Adrenal gland (tissue), 12 donors: ENCODE data around the gene ZNF740. TPM values are rescaled to one million over a fixed set of nuclear protein-coding genes. Genes with fewer than 3 reads are reported as not detected.

Experiments used
- DNase-seq, 7 donors: peaks; one replicate each; pipeline ENCODE4 v3.0.0-alpha.2; 2019 to 2020
- H3K27ac ChIP-seq, 5 donors: fragments of 200-600 bp; sonication (generic) in 4 of 5; 1 replicate in 3 of 5; 2 replicates in 2 of 5; pipeline versions ENCODE4 v1.5.1 to v1.8.0; 2016 to 2020; ENCODE audit warnings: mild to moderate bottlenecking in 1 of 5
- H3K27me3 ChIP-seq: fragments of 200-600 bp; 2 replicates; pipeline ENCODE4 v1.8.0; 2021
- H3K36me3 ChIP-seq, 2 donors: fragments of 200-600 bp; replicated peaks in 1 of 2; 1 replicate in 1 of 2; 2 replicates in 1 of 2; pipeline versions ENCODE4 v1.5.1 to v1.8.0; 2018 to 2022
- H3K4me1 ChIP-seq, 2 donors: fragments of 200-600 bp; replicated peaks in 1 of 2; 1 replicate in 1 of 2; 2 replicates in 1 of 2; pipeline versions ENCODE4 v1.5.1 to v1.8.0; 2018 to 2021
- H3K4me3 ChIP-seq, 4 donors: fragments of 200-600 bp; sonication (generic) in 3 of 4; one replicate each; pipeline ENCODE4 v1.5.1; 2016 to 2018
- H3K9me3 ChIP-seq, 3 donors: fragments of 200-600 bp; sonication (generic) in 1 of 3; replicated peaks in 1 of 3; 1 replicate in 2 of 3; 2 replicates in 1 of 3; pipeline versions ENCODE4 v1.5.1 to v1.8.0; 2016 to 2021
- POLR2A ChIP-seq, 2 donors: fragments of 450-650 bp; IDR thresholded peaks; one replicate each; pipeline ENCODE4 v1.6.1; 2017; ENCODE audit warnings: antibody characterized with exemption in 2 of 2, mild to moderate bottlenecking in 2 of 2, moderate library complexity in 1 of 2
- WGBS, 4 donors: extraction: QIAGEN DNeasy Blood & Tissue Kit in 2 of 4; methylation state at CpG; one replicate each; pipeline versions ENCODE4 v1.1.5 to v1.1.7; 2013 to 2017; 5-methylcytosine and 5-hydroxymethylcytosine counted together
- intact Hi-C, 2 donors: fragments of 100-400 bp; cut with DNase I; formaldehyde crosslinking; loops; one replicate each; pipeline versions ENCODE4 v1.14.1 to v1.15.0; 2022 to 2023
- polyA plus RNA-seq, 3 donors: library from polyadenylated mRNA; stranded (reverse); fragments of 200-250 nt in 2 of 3; fragments of 350-450 nt in 1 of 3; fragmentation: Illumina TruSeq in 1 of 3; extraction: RNeasy Lipid Tissue Mini Kit (QIAGEN cat#74804) in 1 of 3; gene quantifications; one replicate each; pipeline ENCODE4 v1.2.3, GENCODE V29; 2013 to 2014
- total RNA-seq, 9 donors: library from RNA; depleted of rRNA in 4 of 9; stranded (reverse); fragments of >200 nt in 4 of 9; fragments of 120-200 nt in 1 of 9; fragmentation: NEBNext Ultra II Directional in 1 of 9; extraction: Animal tissue kit (Norgen Biotek cat#: 25700) in 1 of 9; gene quantifications; one replicate each; pipeline versions ENCODE4 v1.1.0 to v1.2.4, GENCODE V29; 2013 to 2023
- TF ChIP-seq, protein P1 (sequence below), 6 experiments: fragments of 450-650 bp in 4 of 6; fragments of 200-600 bp in 2 of 6; sonication (generic) in 1 of 6; IDR thresholded peaks; 1 replicate in 5 of 6; 2 replicates in 1 of 6; pipeline versions ENCODE4 v1.5.1 to v1.8.0; 2016 to 2021; ENCODE audit warnings: antibody characterized with exemption in 6 of 6, mild to moderate bottlenecking in 2 of 6, moderate library complexity in 1 of 6
- donor health status: healthy with polysubstance abuse.
- donor health status: Bipolar disorder and iron deficiency.
- donor health status: DM: yes; HTN: yes; CAD: no.
- donor health status: DM: no; HTN: no; CAD: no.
- donor health status: DM: no; HTN: no; CAD: no.
- donor health status: DM: yes; HTN: yes; CAD: no.

Gene ZNF740
- total and polyA plus RNA-seq, 12 donors, result 6.6 to 61.0 (median 14.0) TPM

DNA sequence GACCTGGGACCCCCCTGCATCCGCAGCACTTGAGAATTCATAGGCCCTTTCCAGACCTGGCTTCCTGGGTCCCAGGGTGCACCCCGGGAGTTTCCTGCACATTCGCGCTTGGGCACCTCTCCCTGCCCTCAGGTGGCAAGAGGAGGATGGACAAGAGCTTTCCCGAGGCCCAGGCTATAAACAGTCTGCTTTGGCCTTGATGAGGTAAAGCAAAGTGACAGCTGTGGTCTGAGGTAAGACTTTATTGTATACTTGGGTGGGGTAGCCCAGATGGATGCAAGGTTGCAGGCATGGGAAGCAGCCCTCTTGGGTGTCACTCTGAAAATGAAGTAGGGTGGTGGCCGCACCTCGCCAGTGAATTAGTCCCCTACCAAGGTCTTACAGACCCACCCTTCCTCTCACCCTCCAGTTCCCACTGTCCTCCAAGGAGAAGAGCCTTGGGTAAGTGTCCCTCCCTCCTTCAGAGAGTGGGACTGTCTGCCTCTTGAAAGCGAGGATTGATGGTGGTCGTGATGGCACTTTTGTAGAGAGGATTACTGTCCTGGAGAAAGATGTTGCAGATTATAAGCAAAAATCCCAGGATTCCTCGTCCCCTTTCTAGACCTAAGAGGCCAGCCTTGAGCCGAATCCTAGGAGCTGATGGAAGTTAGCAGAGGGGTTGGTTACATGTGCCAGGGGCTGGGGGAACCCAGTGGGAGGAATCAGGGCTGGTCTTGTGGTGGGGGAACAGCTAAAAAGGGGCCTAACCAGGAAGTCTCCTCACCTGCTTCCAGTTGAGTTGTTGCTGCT is 10.8 kb downstream of the ZNF740 start:
- Histone ChIP-seq H3K27ac (no peak overlapping the region), H3K9me3 (no peaks in the 10 kb centered on the region), H3K4me3 (no peak overlapping the region), H3K27me3 (no peaks in the 10 kb centered on the region), H3K4me1 (peaks cover 6 to 13% of the 10 kb centered on the region in 2 donors), H3K36me3 (peaks cover 0 to 23% of the 10 kb centered on the region in 2 donors)
- no peak for DNase-seq
- WGBS, 4 donors, result 69 to 89% (median 81%) methylated on average over 8 to 11 of the region's 11 CpGs
- no peak for TF ChIP-seq POLR2A (IDR thresholded peaks at IDR 0.05)
- TF ChIP-seq, protein P1, sequence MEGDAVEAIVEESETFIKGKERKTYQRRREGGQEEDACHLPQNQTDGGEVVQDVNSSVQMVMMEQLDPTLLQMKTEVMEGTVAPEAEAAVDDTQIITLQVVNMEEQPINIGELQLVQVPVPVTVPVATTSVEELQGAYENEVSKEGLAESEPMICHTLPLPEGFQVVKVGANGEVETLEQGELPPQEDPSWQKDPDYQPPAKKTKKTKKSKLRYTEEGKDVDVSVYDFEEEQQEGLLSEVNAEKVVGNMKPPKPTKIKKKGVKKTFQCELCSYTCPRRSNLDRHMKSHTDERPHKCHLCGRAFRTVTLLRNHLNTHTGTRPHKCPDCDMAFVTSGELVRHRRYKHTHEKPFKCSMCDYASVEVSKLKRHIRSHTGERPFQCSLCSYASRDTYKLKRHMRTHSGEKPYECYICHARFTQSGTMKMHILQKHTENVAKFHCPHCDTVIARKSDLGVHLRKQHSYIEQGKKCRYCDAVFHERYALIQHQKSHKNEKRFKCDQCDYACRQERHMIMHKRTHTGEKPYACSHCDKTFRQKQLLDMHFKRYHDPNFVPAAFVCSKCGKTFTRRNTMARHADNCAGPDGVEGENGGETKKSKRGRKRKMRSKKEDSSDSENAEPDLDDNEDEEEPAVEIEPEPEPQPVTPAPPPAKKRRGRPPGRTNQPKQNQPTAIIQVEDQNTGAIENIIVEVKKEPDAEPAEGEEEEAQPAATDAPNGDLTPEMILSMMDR (IDR thresholded peaks at IDR 0.05), result no peak
- intact Hi-C loops, result loop anchor here in 1 of 2 donors (10.0 kb wide), 1 partner anchor 126 kb away; no protein-coding TSS in a partner anchor

GRCh38 chr12:53191885-53192530 is 11.5 kb downstream of the ZNF740 start:
- intact Hi-C loops, result loop anchor here in 1 of 2 donors (10.0 kb wide), 1 partner anchor 127 kb away; no protein-coding TSS in a partner anchor
- TF ChIP-seq POLR2A (IDR thresholded peaks at IDR 0.05), result no peak
- TF ChIP-seq, protein P1 (IDR thresholded peaks at IDR 0.05), result no peak
- WGBS, 4 donors, result 72 to 91% (median 84%) methylated on average over 9 to 14 of the region's 14 CpGs
- DNase-seq, result no peak
- H3K27me3 ChIP-seq, result no peaks in the 10 kb centered on the region
- no peak overlapping the region for H3K4me3 ChIP-seq
- no peaks in the 10 kb centered on the region for H3K9me3 ChIP-seq
- H3K27ac ChIP-seq, result no peak overlapping the region
- peaks cover 0 to 6% of the 10 kb centered on the region in 2 donors for H3K4me1 ChIP-seq
- H3K36me3 ChIP-seq, result peaks cover 0 to 16% of the 10 kb centered on the region in 2 donors

DNA sequence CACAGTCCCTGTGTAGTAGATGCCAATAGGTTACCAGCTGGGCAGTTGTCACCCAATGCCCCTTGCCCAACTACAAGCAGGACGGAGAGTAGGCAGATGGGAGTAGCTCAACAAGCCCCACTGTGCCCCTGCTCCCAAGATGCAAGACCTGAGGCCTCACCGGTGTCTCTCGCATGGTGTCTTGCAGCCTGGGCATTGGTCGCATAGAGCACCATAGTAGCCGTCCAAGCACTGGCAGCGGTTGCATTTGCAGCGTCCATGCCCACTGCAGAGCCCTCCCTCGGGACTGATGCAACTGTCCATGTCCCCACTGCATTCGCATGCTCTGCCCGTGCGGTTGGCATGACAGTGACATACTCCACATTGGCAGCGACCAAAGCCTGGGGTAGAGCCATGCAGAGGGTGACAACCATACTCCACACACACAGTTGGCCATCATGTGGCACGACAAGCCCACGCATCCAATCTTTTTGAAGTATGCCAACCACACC is 12.1 kb downstream of the ZNF740 start:
- intact Hi-C loops, result loop anchor here in 1 of 2 donors (10.0 kb wide), 1 partner anchor 128 kb away; no protein-coding TSS in a partner anchor

More for the DNA sequence above, 12.1 kb downstream of the ZNF740 start:
- peaks cover 0 to 9% of the 10 kb centered on the region in 2 donors for H3K4me1 ChIP-seq
- H3K27me3 ChIP-seq, result no peaks in the 10 kb centered on the region
- H3K27ac ChIP-seq, result no peak overlapping the region
- 95 to 98% (median 96%) methylated on average over 8 to 14 of the region's 14 CpGs for WGBS, 4 donors
- no peak overlapping the region for H3K4me3 ChIP-seq
- DNase-seq, result no peak
- TF ChIP-seq, protein P1 (IDR thresholded peaks at IDR 0.05), result no peak
- TF ChIP-seq POLR2A (IDR thresholded peaks at IDR 0.05), result no peak
- peaks cover 0 to 10% of the 10 kb centered on the region in 2 donors for H3K36me3 ChIP-seq
- no peaks in the 10 kb centered on the region for H3K9me3 ChIP-seq
